HCT116 (cell line): ENCODE results near the gene BMP7.

Source experiments
- CEBPB ChIP-seq: IDR thresholded peaks from 2 replicates; pipeline ENCODE4 v1.6.1; 2012; ENCODE audit warnings: low read depth
- CTCF ChIP-seq, 3 experiments: fragments of 200-600 bp in 1 of 3; sonication (generic) in 1 of 3; IDR thresholded peaks in 2 of 3; conservative IDR thresholded peaks in 1 of 3; 2 replicates each; pipeline ENCODE4 v1.5.1; 2012 to 2017; ENCODE audit warnings: low read depth in 2 of 3, low read length in 2 of 3, antibody characterized with exemption in 1 of 3, borderline replicate concordance in 1 of 3, control low read depth in 1 of 3, mild to moderate bottlenecking in 1 of 3, mixed read lengths in 1 of 3, mixed run types in 1 of 3, moderate library complexity in 1 of 3; ENCODE audit not compliant: insufficient read depth in 1 of 3
- MAX ChIP-seq: IDR thresholded peaks from 2 replicates; pipeline ENCODE4 v1.6.1; 2012
- POLR2A ChIP-seq: IDR thresholded peaks from 2 replicates; pipeline ENCODE4 v1.7.0; 2011; ENCODE audit warnings: borderline replicate concordance; ENCODE audit not compliant: insufficient read depth, insufficient read length; ENCODE audit errors: extremely low read depth
- SIN3A ChIP-seq: IDR thresholded peaks from 2 replicates; pipeline ENCODE4 v1.6.1; 2012; ENCODE audit warnings: low read depth
- SRF ChIP-seq: IDR thresholded peaks from 2 replicates; pipeline ENCODE4 v1.6.1; 2012; ENCODE audit warnings: low read depth

- no peak for TF ChIP-seq CTCF (IDR thresholded peaks at IDR 0.05 in 2 of 3, conservative IDR thresholded peaks at IDR 0.05 in 1 of 3; ENCODE audit: borderline replicate concordance in 1 of 3, insufficient read depth in 1 of 3, low read depth in 2 of 3, low read length in 2 of 3)
- no peak for TF ChIP-seq SIN3A
- no peak for TF ChIP-seq SRF
- no peak for TF ChIP-seq CEBPB
- TF ChIP-seq MAX, result no peak
- TF ChIP-seq POLR2A, result no peak
Measured at GRCh38 chr20:57150559-57150958, 115.9 kb downstream of the BMP7 start.
